HEK293 (cell line): ENCODE measurements around the gene NMNAT2.

Experiments
- CTCF ChIA-PET: fragments of 350-600 bp; formaldehyde crosslinking; extraction: SDS; loops from one replicate; lab custom pipeline; 2021; ENCODE audit warnings: antibody characterized with exemption; lab: Yijun Ruan, JAX
- POLR2A ChIA-PET: fragments of 300-600 bp; formaldehyde crosslinking; extraction: SDS; loops from one replicate; lab custom pipeline; 2020; ENCODE audit warnings: antibody characterized with exemption, inconsistent platforms; lab: Yijun Ruan, JAX
- H3K27ac ChIP-seq: fragments of 200-500 bp; sonication (Bioruptor generic); 2 replicates; pipeline ENCODE4 v1.5.1; 2014; ENCODE audit warnings: low read depth, low read length, control low read depth, inconsistent platforms; ENCODE audit errors: extremely low read depth
- H3K36me3 ChIP-seq, 2 experiments: fragments of 200-500 bp in 1 of 2; sonication (Bioruptor generic) in 1 of 2; 1 replicate in 1 of 2; 2 replicates in 1 of 2; pipeline ENCODE4 v1.5.1; 2014 to 2017; ENCODE audit warnings: inconsistent platforms in 2 of 2, low read length in 2 of 2; ENCODE audit not compliant: control insufficient read depth in 2 of 2, insufficient read depth in 1 of 2
- H3K4me1 ChIP-seq: fragments of 200-500 bp; sonication (Bioruptor generic); 2 replicates; pipeline ENCODE4 v1.5.1; 2014; ENCODE audit warnings: mild to moderate bottlenecking, low read length, inconsistent platforms; ENCODE audit not compliant: control insufficient read depth, insufficient read depth
- H3K4me3 ChIP-seq: 2 replicates; pipeline ENCODE4 v1.5.1; 2011; ENCODE audit warnings: low read depth, mild to moderate bottlenecking, control low read depth, low read length, moderate library complexity
- H3K9me3 ChIP-seq: fragments of 200-500 bp; sonication (Bioruptor generic); 2 replicates; pipeline ENCODE4 v1.5.1; 2014; ENCODE audit warnings: low read depth, low read length, inconsistent platforms; ENCODE audit not compliant: control insufficient read depth, insufficient read depth
- EGR2 ChIP-seq: fragments of 450-650 bp; formaldehyde crosslinking; IDR thresholded peaks from 2 replicates; pipeline ENCODE4 v1.5.1; 2016; ENCODE audit warnings: low read depth, missing biosample characterization, missing genetic modification characterization
- ELK4 ChIP-seq: IDR thresholded peaks from 2 replicates; pipeline ENCODE4 v1.6.1; 2011; ENCODE audit warnings: mild to moderate bottlenecking, low read depth, low read length, borderline replicate concordance
- HOXD13 ChIP-seq: sonication (generic); formaldehyde crosslinking; IDR thresholded peaks from 2 replicates; pipeline ENCODE4 v1.8.0; 2022; ENCODE audit warnings: missing genetic modification reagents, borderline replicate concordance
- MZF1 ChIP-seq: fragments of 450-650 bp; formaldehyde crosslinking; IDR thresholded peaks from 2 replicates; pipeline ENCODE4 v1.5.1; 2017; ENCODE audit warnings: missing biosample characterization, missing genetic modification characterization, borderline replicate concordance
- OVOL3 ChIP-seq: fragments of 450-650 bp; formaldehyde crosslinking; IDR thresholded peaks from 2 replicates; pipeline ENCODE4 v1.5.1; 2016; ENCODE audit warnings: missing biosample characterization, missing genetic modification characterization
- PRDM6 ChIP-seq: fragments of 450-650 bp; formaldehyde crosslinking; IDR thresholded peaks from 2 replicates; pipeline ENCODE4 v1.5.1; 2017; ENCODE audit warnings: missing biosample characterization, missing genetic modification characterization
- SETDB1 ChIP-seq: IDR thresholded peaks from one replicate; pipeline ENCODE4 v1.6.1; 2017; ENCODE audit warnings: mild to moderate bottlenecking, low read length, moderate library complexity, mixed read lengths; ENCODE audit not compliant: insufficient read length
- SP7 ChIP-seq: fragments of 450-650 bp; formaldehyde crosslinking; IDR thresholded peaks from 2 replicates; pipeline ENCODE4 v1.5.1; 2016; ENCODE audit warnings: missing biosample characterization, missing genetic modification characterization
- ZBTB44 ChIP-seq: fragments of 450-650 bp; IDR thresholded peaks from 2 replicates; pipeline ENCODE4 v1.5.1; 2018; ENCODE audit warnings: missing biosample characterization, mild to moderate bottlenecking, missing genetic modification characterization
- ZNF140 ChIP-seq: fragments of 450-650 bp; formaldehyde crosslinking; IDR thresholded peaks from 2 replicates; pipeline ENCODE4 v1.5.1; 2016; ENCODE audit warnings: missing biosample characterization, missing genetic modification characterization
- ZNF16 ChIP-seq: fragments of 450-650 bp; formaldehyde crosslinking; IDR thresholded peaks from 2 replicates; pipeline ENCODE4 v1.5.1; 2016; ENCODE audit warnings: low read depth, missing biosample characterization, missing genetic modification characterization
- ZNF24 ChIP-seq: fragments of 450-650 bp; formaldehyde crosslinking; IDR thresholded peaks from 2 replicates; pipeline ENCODE4 v1.5.1; 2016; ENCODE audit warnings: missing biosample characterization, missing genetic modification characterization
- ZNF26 ChIP-seq: fragments of 450-650 bp; formaldehyde crosslinking; IDR thresholded peaks from 2 replicates; pipeline ENCODE4 v1.5.1; 2016; ENCODE audit warnings: missing biosample characterization, missing genetic modification characterization
- ZNF292 ChIP-seq: fragments of 450-650 bp; formaldehyde crosslinking; IDR thresholded peaks from 2 replicates; pipeline ENCODE4 v1.5.1; 2016; ENCODE audit warnings: low read depth, missing biosample characterization, missing genetic modification characterization, borderline replicate concordance
- ZNF350 ChIP-seq: fragments of 450-650 bp; formaldehyde crosslinking; IDR thresholded peaks from 2 replicates; pipeline ENCODE4 v1.5.0; 2017; ENCODE audit warnings: missing biosample characterization, mild to moderate bottlenecking, missing genetic modification characterization
- ZNF513 ChIP-seq: fragments of 450-650 bp; IDR thresholded peaks from 2 replicates; pipeline ENCODE4 v1.5.1; 2018; ENCODE audit warnings: missing biosample characterization, missing genetic modification characterization
- ZNF521 ChIP-seq: fragments of 450-650 bp; formaldehyde crosslinking; IDR thresholded peaks from 2 replicates; pipeline ENCODE4 v1.5.1; 2017; ENCODE audit warnings: missing biosample characterization, mild to moderate bottlenecking, missing genetic modification characterization
- ZNF558 ChIP-seq: fragments of 450-650 bp; formaldehyde crosslinking; IDR thresholded peaks from 2 replicates; pipeline ENCODE4 v1.5.1; 2016; ENCODE audit warnings: missing biosample characterization, missing genetic modification characterization
- ZNF654 ChIP-seq: fragments of 450-650 bp; formaldehyde crosslinking; IDR thresholded peaks from 2 replicates; pipeline ENCODE4 v1.5.1; 2016; ENCODE audit warnings: low read depth, missing biosample characterization, missing genetic modification characterization
- ZNF664 ChIP-seq: fragments of 450-650 bp; formaldehyde crosslinking; IDR thresholded peaks from 2 replicates; pipeline ENCODE4 v1.5.1; 2016; ENCODE audit warnings: missing biosample characterization, missing genetic modification characterization
- ZNF670 ChIP-seq: fragments of 450-650 bp; formaldehyde crosslinking; IDR thresholded peaks from 2 replicates; pipeline ENCODE4 v1.5.1; 2016; ENCODE audit warnings: missing biosample characterization, missing genetic modification characterization, low read depth
- ZNF677 ChIP-seq: fragments of 450-650 bp; IDR thresholded peaks from 2 replicates; pipeline ENCODE4 v1.5.0; 2018; ENCODE audit warnings: missing biosample characterization, mild to moderate bottlenecking, missing genetic modification characterization, moderate library complexity
- ZNF776 ChIP-seq: fragments of 450-650 bp; formaldehyde crosslinking; IDR thresholded peaks from 2 replicates; pipeline ENCODE4 v1.5.0; 2017; ENCODE audit warnings: missing biosample characterization, missing genetic modification characterization, borderline replicate concordance
- ZSCAN30 ChIP-seq: fragments of 450-650 bp; IDR thresholded peaks from 2 replicates; pipeline ENCODE4 v1.5.1; 2018; ENCODE audit warnings: missing biosample characterization, mild to moderate bottlenecking, missing genetic modification characterization, moderate library complexity
- TF ChIP-seq, protein P1 (sequence below): sonication (generic); formaldehyde crosslinking; IDR thresholded peaks from 2 replicates; pipeline ENCODE4 v1.8.1; 2022; ENCODE audit warnings: mild to moderate bottlenecking, moderate library complexity, missing genetic modification reagents

NMNAT2 gene

GRCh38 chr1:183461350-183461749, 43.2 kb upstream of the NMNAT2 start (continued):
- TF ChIP-seq ZBTB44 (tag by site-specific recombination): no peak
- TF ChIP-seq ZNF670 (tag by site-specific recombination): no peak
- TF ChIP-seq SETDB1: no peak
- TF ChIP-seq, protein P1, sequence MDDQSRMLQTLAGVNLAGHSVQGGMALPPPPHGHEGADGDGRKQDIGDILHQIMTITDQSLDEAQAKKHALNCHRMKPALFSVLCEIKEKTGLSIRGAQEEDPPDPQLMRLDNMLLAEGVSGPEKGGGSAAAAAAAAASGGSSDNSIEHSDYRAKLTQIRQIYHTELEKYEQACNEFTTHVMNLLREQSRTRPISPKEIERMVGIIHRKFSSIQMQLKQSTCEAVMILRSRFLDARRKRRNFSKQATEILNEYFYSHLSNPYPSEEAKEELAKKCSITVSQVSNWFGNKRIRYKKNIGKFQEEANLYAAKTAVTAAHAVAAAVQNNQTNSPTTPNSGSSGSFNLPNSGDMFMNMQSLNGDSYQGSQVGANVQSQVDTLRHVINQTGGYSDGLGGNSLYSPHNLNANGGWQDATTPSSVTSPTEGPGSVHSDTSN: no peak
- TF ChIP-seq ZNF521: no peak

DNA sequence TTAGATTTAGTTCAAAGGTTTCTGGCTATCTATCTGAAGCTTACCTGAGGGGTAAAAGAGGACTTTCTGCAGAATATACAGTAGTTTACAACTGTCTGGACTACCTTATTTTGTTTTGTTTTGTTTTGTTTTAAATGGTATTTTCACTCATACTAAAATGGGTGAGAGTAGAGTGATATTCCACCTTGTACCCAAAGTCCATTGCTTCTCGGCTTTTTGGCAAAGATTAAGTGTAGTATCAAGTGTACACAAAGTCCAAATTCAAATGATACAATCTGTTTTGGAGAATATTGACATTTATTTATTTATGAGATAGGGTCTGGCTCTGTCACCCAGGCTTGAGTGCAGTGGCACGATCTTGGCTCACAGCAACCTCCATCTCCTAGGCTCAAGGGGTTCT, 42.4 kb upstream of the NMNAT2 start:
- Histone ChIP-seq H3K9me3 (no peaks in the 10 kb centered on the region), H3K4me3 (no peak overlapping the region), H3K4me1 (no peaks in the 10 kb centered on the region), H3K27ac (no peak overlapping the region), H3K36me3 (no peaks in the 10 kb centered on the region)
- TF ChIP-seq ZNF654: no peak
- no peak for TF ChIP-seq SETDB1
- TF ChIP-seq ELK4: no peak
- TF ChIP-seq OVOL3 (tag by site-specific recombination): no peak
- no peak for TF ChIP-seq ZNF16
- no peak for TF ChIP-seq ZNF664 (tag by site-specific recombination)
- no peak for TF ChIP-seq ZNF292 (tag by site-specific recombination)
- TF ChIP-seq SP7 (tag by site-specific recombination): no peak
- TF ChIP-seq ZNF558 (tag by site-specific recombination): no peak
- TF ChIP-seq ZNF350 (tag by site-specific recombination): no peak
- no peak for TF ChIP-seq ZNF677 (tag by site-specific recombination)
- TF ChIP-seq ZNF24 (tag by site-specific recombination): no peak
- CTCF ChIA-PET: no interaction called here
- POLR2A ChIA-PET: no interaction called here

DNA sequence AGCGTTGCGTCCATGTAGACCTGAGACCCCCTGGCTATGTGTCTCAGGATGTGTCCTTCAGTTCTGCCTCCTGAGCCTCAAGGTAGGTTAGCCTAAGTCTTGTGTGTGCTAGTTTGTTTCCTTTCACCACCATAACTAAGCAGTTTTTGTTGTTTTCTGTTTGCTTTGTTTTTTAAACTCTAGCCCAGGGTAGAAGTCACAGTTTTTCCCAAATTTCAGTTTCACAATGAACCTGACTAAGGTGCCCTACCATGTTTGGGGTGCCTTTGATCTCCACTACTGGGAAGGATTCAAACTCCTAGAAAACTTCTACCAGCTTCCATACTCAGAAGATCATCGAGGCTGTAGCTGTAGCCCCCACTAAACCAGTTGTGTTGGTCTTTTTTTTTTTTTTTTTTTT, 39.3 kb upstream of the NMNAT2 start:
- ChIA-PET POLR2A (no interaction called here), CTCF (no interaction called here)
- no peak overlapping the region for H3K27ac ChIP-seq
- H3K4me1 ChIP-seq: no peaks in the 10 kb centered on the region
- no peaks in the 10 kb centered on the region for H3K9me3 ChIP-seq
- H3K4me3 ChIP-seq: no peak overlapping the region
- no peaks in the 10 kb centered on the region for H3K36me3 ChIP-seq
- no peak for TF ChIP-seq ZNF26 (tag by site-specific recombination)
- no peak for TF ChIP-seq ZSCAN30 (tag by site-specific recombination)
- TF ChIP-seq PRDM6 (tag by site-specific recombination): no peak
- no peak for TF ChIP-seq EGR2
- TF ChIP-seq MZF1 (tag by site-specific recombination): no peak
- no peak for TF ChIP-seq ZNF776
- no peak for TF ChIP-seq ZNF654
- TF ChIP-seq ZNF513 (tag by site-specific recombination): no peak
- no peak for TF ChIP-seq HOXD13
- TF ChIP-seq ZNF140: no peak
